DMS153 (cell line): ENCODE measurements around the gene CHD9.
"Not testable (repeated sequence)": the region's sequence is repeated elsewhere in the genome, so short reads cannot be mapped to it uniquely, and the experiment has no call there.

Experiments
- DNase-seq: peaks from one replicate; lab custom pipeline; 2025; lab: John Stamatoyannopoulos, UW

Gene CHD9, protein sequence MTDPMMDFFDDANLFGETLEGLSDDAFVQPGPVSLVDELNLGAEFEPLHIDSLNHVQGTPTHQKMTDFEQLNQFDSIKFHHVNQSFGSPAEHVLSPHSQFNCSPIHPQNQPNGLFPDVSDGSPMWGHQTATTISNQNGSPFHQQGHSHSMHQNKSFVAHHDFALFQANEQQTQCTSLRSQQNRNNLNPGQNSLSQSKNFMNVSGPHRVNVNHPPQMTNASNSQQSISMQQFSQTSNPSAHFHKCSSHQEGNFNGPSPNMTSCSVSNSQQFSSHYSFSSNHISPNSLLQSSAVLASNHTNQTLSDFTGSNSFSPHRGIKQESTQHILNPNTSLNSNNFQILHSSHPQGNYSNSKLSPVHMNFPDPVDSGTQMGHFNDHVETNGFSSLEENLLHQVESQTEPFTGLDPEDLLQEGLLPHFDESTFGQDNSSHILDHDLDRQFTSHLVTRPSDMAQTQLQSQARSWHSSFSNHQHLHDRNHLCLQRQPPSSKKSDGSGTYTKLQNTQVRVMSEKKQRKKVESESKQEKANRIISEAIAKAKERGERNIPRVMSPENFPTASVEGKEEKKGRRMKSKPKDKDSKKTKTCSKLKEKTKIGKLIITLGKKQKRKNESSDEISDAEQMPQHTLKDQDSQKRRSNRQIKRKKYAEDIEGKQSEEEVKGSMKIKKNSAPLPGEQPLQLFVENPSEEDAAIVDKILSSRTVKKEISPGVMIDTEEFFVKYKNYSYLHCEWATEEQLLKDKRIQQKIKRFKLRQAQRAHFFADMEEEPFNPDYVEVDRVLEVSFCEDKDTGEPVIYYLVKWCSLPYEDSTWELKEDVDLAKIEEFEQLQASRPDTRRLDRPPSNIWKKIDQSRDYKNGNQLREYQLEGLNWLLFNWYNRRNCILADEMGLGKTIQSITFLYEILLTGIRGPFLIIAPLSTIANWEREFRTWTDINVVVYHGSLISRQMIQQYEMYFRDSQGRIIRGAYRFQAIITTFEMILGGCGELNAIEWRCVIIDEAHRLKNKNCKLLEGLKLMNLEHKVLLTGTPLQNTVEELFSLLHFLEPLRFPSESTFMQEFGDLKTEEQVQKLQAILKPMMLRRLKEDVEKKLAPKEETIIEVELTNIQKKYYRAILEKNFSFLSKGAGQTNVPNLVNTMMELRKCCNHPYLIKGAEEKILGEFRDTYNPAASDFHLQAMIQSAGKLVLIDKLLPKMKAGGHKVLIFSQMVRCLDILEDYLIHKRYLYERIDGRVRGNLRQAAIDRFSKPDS (N-terminal part only)

DNA sequence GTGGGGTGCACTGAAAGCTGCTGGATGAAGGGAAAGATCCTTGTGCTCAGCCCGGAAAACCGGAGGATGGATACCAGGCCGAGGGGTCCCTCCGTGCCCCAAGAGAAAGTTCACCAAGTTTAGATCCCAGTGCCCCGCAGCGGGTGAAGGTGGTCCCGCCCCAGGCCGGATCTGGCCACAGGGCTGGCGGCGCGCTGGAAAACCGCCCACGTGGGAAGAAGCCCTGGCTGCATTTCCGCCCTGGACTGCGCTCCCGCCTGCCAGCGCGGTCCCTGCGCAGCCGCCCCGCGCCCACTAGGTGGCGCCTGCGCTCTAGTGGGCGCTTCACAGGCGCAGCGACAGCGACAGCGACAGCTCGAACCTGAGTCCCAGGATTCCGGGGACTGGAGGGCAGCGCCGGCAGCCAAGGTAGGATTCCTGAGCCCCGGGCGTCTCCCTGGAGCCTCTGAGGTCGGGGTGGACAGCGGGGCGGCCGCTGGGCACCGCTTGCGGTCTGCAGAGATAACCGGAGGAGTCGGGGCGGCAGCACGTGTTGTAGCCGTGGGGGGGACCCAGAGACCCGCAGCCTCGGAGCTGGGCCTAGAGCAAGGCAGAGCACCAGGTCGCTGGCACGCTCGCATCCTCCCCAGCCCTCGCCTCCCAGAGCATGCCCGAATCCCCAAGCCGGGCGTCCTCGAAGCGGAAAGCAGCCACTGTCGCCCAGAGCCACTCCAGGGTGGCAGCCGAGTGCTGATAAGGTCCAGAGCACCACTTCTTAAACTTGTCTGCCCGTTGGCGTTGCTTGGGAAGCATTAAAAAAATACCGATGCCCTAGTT lies at the start of gene CHD9:
Gene CHD9 (plus strand): TSS at position 322 of the 816 bp plus-strand sequence. CDS start 101,099 bp downstream, outside the sequence.
- DNase-seq, result peak; percentile 52

DNA sequence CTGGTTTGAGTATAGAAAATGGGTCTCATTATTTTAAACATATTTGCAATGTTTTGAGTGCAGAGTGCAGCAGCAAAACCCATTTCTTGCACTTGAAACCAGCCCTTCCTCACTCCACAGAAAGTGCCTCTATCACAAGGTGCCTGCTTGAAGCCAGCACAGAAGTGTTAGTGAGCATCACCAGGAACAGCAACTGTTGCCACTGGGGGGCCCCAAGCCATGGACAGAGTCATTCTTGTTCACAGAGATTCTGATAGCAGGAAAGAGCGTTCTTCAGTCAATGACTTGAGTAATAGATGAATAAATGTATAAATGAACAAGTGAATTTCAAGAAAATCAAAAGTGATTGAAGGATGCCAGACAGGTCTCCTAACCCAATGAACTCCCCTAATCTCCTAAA lies 47.7 kb upstream of the CHD9 start:
- DNase-seq, result no peak

DNA sequence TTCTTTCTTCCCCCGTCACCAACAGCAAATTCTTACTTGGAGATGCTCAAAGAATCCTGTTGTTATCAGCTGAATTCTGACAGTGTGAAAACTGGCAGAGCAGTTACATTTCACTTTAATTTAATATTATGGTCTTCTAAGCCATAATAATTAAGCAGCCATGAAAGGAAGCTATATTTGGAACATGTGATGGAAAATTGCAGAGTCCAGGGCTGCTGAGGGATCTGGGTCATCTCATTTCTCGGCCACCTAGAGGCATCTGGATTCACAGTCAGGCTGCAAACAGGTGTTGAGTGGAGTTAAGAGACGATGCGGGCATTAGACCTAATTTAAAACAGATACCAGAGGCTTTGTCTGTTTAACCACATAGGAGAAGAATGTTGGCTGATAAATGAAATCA lies 40.5 kb upstream of the CHD9 start:
- DNase-seq, result no peak

DNA sequence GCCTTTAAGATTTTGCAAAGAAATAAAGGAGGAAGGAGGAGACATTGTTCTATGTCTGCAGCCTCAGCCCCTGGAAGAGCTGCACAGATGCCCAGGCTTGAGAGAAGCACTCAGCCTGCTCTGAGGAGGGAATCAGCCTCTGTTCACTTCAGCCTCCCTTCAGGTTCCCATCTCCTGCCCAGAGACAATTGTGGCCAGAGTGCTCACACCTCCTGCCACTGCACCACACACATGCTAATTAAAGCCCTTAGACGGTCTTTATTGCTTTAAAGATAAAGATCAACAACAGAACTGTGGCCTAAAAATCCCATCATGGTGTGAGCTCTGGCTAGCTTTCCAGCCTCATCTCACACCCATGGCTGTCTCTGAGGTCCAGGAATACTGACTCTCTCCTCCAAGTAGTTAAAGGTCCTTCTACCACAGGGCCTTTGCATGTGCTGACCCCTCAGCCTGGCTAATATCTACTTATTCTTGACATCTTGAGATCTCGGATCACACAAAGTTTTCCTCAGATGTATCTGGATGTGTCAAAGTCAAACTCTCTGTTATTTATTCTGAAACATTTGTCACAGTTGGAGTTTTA lies 35.9 kb upstream of the CHD9 start:
- no peak for DNase-seq

DNA sequence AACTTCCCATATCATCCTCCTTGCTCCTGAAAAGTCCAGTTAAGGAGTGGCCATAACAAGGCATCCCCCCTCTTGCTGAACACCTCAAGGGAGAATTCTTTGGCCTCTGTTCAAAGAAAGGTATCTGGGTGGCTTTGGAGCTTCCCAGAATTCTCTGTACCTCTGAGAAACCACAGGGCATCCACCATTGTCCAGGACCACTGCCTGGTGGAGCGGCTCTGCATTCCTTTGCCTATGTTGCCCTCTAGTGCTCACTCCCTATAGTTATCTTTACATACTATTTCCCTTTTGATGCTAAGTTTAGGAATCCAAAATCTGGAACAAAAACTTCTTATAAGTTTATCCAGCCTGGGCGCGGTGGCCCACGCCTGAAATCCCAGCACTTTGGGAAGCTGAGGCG lies 32.4 kb upstream of the CHD9 start:
- peak; percentile 28 for DNase-seq

DNA sequence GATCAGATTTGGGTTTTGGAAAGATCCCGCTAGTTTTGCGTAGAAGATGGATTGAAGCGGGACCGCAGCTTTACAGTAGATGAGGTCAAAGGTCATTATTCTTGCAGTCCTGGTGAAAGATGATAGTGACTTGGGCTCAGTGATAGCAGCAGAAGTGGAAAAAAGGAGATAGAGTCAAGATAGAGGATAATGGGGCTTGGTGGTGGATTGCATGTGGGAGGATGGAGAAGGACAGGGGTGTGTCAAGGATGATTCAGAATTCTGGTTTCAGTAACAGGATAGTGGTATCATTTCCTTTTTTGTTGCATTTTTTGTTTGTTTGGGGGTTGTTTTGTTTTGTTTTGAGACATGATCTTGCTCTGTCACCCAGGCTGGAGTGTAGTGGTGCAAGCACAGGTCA lies 30.7 kb upstream of the CHD9 start:
- no peak for DNase-seq

DNA sequence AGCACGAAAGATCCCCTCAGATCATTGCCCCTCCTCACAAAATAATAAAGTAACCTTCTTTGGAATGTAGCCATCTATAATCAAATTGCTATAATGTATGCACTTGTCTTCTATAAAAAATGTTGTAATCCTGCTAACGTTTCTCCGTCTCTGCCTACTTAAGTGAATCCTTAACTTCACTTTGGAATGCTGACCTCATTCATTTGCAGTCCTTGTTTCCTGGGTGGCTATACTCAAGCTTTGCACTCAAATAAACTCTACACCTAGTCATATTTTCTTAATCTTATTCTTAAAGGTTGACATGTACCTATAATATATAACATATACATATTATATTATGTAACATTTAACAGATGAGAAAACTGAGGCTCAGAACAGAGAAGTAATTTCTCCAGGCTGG lies 24.8 kb upstream of the CHD9 start:
- DNase-seq, result no peak

DNA sequence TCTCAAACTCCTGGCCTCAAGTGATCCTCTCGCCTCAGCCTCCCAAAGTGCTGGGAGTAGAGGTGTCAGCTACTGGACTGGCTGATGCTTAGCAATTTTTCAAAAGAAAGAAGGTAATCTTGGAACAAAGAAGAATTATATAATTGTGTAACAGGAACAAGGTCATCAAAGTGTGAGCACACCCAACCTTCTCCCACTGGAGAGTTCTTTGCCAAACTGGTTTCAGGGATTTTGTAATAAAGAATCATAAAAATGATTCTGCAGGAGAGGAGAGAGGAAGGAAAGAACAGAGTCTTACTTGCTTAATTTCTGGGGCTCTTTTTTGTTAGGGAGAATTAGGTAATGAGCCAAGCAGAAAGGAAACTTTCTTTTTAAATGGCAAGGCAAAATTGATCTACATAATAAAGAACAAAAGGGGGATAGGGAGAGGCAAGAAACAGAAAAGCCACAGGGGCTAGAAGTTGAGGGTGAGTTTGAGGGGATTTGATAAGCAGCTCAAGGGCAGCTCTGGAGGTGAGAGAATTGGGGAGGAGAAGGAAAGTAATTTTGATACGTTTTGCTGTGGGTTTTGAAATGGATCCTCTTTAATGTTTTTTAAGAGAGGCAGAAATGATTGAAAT lies 23.4 kb upstream of the CHD9 start:
- DNase-seq, result no peak

DNA sequence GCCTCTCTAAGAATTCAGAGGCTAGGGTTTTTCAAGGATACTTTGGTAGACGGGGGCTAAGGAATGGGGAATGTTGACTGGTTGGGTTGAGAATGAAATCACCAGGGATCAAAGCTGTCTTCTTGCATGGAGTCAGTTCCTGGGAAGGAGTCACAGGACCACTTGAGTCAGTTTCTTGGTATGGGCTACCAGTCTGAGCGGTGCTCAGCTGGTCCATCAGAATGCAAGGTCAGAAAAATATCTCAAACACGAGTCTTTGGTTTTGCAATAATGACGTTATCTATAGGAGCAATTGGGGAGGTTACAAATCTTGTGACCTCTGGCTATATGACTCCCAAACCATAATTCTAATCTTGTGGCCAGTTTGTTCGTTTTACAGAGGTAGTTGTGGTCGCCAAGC lies 20.5 kb upstream of the CHD9 start:
- DNase-seq, result no peak

DNA sequence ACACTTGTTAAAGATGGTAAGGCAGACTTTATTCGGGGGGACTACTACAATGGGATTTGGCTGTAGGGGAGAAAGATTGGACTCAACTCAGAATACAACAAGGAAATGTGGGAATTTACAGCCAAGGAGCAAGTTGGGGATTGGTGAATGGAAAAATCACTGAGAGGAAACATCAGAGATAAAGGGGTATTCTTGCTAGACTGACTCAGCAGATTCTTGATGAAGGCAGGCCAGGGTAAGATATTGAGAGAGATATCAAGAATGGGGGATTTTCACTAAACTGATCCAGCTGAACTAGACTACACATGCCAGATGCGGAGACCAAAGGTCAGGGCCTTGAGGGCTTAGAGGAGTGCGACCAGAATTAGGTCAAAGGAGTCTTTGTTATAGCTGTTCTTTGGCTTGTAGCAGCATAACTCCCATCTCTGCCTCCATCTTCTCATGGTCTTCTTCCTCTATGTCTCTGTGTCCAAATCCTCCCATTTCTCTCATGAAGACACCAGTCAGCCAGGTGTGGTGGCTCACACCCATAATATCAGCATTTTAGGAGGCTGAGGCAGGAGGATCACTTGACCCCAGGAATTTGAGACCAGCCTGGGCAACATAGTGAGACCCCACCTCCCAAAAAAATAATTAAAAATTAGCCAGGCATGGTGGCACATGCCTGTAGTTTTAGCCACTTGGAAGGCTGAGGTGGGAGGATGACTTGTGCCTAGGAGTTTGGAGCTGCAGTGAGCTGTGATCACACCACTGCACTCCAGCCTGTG lies 19.4 kb upstream of the CHD9 start:
- no peak for DNase-seq

DNA sequence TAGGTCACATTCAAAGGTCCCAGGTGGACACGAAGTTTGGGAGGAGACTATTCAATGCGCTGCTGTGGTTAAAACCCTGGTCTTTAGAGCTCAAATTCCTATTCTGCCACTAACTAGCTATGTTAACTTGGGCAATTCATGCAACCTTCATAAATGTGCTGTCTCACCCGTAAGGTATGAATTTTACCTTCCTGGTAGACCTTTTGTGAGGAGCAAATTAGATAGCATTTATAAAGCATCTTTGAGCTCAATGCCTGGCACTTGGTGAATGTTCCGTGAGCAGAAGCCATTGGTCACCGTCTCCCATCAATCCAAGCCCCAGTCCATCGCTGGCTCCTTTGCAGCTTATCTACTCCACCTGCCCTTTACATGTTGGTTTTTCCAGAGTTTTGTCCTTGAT lies 18.7 kb upstream of the CHD9 start:
- no peak for DNase-seq

DNA sequence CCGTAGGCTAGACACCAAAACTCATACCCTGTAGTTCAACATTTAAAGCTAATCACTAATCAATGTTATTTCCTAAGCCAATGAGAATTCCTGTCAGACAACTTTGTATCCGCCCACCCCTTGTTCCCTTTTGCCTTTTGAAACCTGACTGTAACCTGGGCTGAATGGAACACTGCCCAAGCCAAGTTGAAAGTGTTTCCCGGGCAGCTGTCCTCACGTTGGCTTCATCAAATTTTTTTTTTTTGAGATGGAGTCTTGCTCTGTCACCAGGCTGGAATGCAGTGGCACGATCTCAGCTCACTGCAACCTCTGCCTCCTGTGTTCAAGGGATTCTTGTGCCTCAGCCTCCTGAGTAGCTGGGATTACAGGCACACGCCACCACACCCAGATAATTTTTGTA lies 18.1 kb upstream of the CHD9 start:
- DNase-seq, result not testable (repeated sequence)

DNA sequence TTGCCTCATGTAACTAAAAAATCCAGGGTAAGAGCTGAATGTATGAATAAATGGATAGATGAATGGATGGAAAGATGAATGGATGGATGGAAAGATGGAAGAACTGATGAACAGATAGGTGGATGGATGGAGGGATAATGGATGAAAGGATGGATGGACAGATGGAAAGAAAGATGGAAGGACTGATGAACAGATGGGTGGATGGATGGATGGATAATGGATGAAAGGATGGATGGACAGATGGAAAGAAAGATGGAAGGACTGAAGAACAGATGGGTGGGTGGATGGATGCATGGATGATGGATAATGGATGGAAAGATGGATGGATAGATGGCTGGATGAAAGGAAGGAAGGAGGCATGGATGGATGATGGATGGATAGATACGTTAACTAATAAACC lies 14.0 kb upstream of the CHD9 start:
- DNase-seq, result no peak

DNA sequence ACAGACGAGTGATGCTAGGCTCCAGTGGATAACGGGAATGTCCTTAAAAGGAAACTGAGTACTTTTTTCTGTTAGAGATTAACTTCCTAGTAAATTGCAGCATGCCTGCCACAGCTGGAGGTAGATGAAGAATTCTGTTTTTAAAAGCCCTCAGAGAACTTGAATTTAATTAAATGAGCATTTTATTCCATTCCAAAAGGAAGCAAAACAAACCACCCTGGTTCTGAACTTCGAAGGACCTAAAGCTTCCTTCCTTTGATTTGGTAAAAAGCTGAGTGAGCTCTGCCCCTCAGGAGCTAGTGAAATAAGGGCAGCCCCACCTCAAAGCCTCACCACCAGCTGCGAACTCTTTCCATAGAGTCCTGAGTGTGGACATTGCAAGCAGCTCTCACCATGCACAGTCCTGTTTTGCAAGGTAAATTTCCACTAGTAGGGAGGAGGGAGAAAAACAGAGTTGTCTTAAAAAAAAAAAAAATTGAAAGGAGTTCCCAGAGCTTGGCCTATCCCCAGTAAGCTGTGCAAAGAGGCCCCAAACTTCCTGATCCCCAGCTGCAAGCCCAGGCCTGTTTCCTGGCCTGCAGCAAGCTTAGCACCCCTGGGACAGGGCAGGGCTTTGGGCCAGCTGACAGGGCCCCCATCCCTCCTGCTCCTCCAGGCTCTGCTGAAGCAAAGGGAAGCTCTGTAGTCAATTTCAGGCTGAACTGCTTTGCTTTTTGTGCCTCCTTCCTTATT lies 13.3 kb upstream of the CHD9 start:
- peak; percentile 5 for DNase-seq

DNA sequence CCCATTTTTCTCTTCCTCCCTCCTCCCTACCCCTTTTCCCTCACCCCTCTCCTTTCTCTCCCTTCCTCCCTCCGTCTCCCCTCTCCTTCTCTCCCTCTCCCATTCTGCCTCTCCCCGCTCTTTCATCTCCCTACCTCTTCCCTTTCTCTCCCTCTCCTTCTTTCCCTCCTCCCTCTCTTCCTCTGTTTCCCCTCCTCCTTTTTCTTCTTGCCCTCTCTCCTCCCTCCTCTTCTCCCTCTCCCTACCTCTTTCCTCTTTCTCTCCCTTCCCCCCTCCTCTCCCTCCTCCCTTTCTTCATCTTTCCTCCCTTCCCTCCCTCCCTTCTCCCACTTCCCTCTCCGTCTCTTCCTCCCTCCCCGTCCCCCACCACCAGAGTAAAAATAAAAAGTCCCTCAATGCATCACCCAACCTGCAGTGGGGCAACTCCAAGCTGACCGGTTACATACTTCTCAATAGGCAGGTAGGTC lies 12.5 kb upstream of the CHD9 start:
- no peak for DNase-seq

DNA sequence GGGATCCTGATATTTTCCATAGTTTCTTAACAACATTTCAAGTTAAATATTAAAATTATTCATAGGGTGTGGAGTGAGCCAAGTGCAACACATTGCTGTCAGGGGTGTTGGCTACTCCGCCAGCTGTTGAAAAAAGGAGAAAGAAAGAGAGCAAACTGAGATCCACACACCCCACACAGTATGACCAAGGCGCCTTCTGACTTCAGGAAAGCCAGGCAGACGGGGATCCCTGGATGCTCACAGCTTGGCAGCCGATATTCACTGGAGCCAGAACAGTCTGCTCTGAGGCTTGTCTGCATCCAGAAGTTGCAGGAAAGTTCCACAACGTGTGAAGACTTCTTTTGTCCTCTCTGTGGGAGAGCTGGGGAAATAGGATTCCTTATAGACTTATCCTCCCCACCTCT lies 11.4 kb upstream of the CHD9 start:
- DNase-seq, result no peak

DNA sequence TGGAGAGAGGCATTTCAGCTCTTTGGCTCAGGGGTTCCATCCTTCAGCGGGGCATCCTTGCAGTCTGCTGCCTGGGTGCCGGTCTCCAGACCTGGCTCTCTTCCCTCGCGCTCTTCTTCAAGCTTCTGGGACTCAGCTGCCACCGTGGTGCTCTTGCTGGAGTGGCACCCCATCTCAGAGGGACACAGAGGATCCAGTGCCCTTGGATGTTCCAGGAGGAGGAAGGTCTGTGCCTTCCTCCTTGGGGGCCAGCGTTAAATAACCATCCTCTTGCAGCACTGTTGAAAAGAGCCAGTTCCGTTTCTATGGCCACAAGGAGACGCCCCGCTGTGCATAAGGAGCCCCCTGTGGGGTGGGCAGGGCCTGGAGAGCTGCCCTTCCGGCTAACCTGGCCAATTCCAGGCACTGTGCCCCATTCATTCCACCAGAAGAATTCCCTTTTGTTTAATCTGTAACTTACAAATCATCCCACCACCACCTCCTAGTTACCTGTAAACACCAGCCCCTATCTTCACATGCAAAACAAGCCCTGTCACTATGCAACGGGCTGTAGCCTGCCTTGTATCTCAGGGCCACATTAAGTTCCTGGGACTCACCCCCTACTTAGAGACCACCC lies 10.7 kb upstream of the CHD9 start:
- no peak for DNase-seq

DNA sequence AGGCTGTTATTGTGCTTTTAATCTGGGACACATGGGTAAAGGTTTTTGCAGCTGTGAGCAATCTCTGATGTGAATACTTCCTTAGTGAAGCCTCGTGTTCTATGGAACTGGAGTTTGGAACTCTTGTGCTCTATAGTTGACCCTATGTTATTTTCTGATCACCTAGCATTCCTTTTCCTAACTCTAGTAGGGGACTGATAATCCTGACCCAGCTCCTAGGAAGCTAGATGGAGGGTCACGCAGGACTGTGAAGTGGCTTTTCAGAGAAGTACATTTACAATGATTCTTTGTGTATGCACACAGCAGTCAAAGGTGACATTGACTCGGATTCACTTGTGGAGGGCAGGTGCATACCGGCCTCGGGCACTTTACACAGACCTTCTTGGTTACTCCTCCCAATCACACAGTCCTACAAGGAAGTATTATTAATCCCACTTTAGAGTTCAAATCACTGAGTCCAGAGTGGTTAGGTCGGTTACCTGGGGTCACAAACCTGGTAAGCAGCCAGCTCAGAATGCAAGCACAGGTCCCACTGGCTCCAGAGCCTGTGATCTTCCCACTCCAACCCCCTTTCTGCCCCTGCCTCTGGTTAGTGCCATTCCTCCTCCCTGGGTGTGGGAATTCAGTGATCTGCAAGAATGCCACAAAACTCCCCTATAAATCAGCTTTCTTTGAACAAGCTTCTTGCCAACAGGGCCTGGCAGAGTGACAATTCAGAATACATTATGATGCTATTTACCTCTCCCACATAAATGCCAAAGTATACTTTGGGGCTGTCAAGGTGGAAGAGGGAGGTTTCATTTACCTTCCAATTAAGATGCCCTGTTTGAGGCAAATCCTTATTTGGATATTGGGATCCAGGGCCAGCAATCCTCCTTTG lies 9.2 kb upstream of the CHD9 start:
- no peak for DNase-seq
